Breast epithelium (tissue), 3 donors: Measurements from ENCODE around the gene LHCGR.

Experiments used
- POLR2A ChIP-seq: fragments of 450-650 bp; IDR thresholded peaks from one replicate; pipeline ENCODE4 v1.6.1; 2016; ENCODE audit warnings: antibody characterized with exemption, mild to moderate bottlenecking, moderate library complexity
- POLR2AphosphoS5 ChIP-seq, 3 donors: sonication (generic); formaldehyde crosslinking; IDR thresholded peaks; one replicate each; pipeline ENCODE4 v1.6.1; 2017; ENCODE audit warnings: antibody characterized with exemption in 3 of 3
- TF ChIP-seq, protein P1 (sequence below), 3 donors: fragments of 450-650 bp; IDR thresholded peaks; one replicate each; pipeline ENCODE4 v1.5.1; 2016 to 2017; ENCODE audit warnings: antibody characterized with exemption in 3 of 3, mild to moderate bottlenecking in 3 of 3, moderate library complexity in 3 of 3

- TF ChIP-seq POLR2AphosphoS5 (IDR thresholded peaks at IDR 0.05) (no peak), POLR2A (no peak)
- TF ChIP-seq, protein P1, sequence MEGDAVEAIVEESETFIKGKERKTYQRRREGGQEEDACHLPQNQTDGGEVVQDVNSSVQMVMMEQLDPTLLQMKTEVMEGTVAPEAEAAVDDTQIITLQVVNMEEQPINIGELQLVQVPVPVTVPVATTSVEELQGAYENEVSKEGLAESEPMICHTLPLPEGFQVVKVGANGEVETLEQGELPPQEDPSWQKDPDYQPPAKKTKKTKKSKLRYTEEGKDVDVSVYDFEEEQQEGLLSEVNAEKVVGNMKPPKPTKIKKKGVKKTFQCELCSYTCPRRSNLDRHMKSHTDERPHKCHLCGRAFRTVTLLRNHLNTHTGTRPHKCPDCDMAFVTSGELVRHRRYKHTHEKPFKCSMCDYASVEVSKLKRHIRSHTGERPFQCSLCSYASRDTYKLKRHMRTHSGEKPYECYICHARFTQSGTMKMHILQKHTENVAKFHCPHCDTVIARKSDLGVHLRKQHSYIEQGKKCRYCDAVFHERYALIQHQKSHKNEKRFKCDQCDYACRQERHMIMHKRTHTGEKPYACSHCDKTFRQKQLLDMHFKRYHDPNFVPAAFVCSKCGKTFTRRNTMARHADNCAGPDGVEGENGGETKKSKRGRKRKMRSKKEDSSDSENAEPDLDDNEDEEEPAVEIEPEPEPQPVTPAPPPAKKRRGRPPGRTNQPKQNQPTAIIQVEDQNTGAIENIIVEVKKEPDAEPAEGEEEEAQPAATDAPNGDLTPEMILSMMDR (IDR thresholded peaks at IDR 0.05), result no peak
Measured at GRCh38 chr2:48651158-48651790, 104.2 kb downstream of the LHCGR start.
